ENCODE data around the gene SGPL1.

DNA sequence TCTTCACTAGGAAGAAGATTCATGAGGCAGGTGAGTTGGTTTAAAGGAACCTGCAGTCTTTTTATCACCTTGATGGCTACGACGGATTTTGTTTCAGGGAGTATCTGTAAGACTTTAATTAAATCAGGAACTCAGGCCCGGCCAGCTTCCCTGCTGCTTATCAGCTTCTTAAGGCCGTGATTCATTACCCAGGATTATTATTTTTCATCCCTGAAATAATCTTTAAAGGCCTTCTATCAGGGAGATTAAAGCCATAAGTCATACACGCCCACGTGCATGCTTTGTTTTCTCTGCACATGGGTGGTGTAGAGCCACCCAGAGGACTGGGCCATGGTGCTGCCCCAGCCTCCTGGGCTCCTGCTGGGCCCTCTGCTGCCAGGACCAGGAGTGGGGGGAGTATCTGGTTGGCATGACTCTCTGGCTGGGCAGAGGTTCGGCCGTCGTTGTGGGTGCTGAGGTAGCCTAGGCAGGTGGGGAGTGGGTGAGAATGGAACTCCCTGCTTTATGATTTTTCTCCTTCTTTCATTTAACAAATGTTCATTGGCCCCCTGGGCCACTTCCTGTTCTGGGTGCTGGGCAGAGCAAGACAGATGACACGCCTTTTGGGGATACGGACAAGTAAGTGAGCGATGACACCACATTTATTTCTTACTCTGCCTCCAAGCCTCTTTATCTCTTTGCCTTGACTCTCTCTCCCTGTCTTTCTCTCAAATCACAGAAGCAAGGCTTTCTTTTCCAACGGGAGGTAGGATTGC lies 111.6 kb downstream of the SGPL1 start:
- TF ChIP-seq, protein P1, sequence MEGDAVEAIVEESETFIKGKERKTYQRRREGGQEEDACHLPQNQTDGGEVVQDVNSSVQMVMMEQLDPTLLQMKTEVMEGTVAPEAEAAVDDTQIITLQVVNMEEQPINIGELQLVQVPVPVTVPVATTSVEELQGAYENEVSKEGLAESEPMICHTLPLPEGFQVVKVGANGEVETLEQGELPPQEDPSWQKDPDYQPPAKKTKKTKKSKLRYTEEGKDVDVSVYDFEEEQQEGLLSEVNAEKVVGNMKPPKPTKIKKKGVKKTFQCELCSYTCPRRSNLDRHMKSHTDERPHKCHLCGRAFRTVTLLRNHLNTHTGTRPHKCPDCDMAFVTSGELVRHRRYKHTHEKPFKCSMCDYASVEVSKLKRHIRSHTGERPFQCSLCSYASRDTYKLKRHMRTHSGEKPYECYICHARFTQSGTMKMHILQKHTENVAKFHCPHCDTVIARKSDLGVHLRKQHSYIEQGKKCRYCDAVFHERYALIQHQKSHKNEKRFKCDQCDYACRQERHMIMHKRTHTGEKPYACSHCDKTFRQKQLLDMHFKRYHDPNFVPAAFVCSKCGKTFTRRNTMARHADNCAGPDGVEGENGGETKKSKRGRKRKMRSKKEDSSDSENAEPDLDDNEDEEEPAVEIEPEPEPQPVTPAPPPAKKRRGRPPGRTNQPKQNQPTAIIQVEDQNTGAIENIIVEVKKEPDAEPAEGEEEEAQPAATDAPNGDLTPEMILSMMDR (IDR thresholded peaks at IDR 0.05; ENCODE audit: control extremely low read depth in 1 of 3, insufficient read depth in 1 of 3, low read depth in 1 of 3, low read length in 3 of 3), result no peak
- TF ChIP-seq GTF2F1 (IDR thresholded peaks at IDR 0.05; ENCODE audit: borderline replicate concordance, low read depth, low read length) (no peak), CEBPB (IDR thresholded peaks at IDR 0.05; ENCODE audit: low read depth, low read length) (no peak), GABPA (IDR thresholded peaks at IDR 0.05; ENCODE audit: borderline replicate concordance, insufficient read depth, low read length) (no peak), BACH1 (IDR thresholded peaks at IDR 0.05; ENCODE audit: low read length) (no peak), POLR2A (IDR thresholded peaks at IDR 0.05; ENCODE audit: control extremely low read depth in 1 of 2, low read depth in 2 of 2, low read length in 2 of 2) (no peak)
- TF ChIP-seq, protein P2, sequence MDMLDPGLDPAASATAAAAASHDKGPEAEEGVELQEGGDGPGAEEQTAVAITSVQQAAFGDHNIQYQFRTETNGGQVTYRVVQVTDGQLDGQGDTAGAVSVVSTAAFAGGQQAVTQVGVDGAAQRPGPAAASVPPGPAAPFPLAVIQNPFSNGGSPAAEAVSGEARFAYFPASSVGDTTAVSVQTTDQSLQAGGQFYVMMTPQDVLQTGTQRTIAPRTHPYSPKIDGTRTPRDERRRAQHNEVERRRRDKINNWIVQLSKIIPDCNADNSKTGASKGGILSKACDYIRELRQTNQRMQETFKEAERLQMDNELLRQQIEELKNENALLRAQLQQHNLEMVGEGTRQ (IDR thresholded peaks at IDR 0.05; ENCODE audit: low read length), result no peak
